ENCODE measurements around the gene AP3S1.
"Not testable (repeated sequence)": the region's sequence is repeated elsewhere in the genome, so short reads cannot be mapped to it uniquely, and the experiment has no call there.

The AP3S1 gene

DNA sequence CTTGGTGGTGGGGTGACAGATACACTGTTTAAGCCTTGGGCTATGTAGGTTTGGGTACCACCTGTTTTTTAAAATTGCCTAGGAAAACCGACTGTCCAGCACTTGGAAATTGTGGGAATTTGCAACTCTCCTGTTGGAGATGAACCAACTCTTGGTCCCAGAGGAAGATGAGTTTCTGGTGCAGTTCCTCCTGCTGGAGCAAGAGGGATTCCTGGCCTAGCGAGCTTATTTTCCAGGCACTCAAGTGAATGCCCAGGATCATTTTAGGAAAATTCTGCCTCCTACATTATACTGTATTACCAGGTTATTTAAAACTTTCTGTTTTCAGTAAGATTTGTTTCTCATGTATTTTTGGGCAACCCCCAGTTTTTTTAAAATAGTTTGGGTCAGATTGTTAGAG lies 33.7 kb downstream of the AP3S1 start:
- DNase-seq, result no peak

DNA sequence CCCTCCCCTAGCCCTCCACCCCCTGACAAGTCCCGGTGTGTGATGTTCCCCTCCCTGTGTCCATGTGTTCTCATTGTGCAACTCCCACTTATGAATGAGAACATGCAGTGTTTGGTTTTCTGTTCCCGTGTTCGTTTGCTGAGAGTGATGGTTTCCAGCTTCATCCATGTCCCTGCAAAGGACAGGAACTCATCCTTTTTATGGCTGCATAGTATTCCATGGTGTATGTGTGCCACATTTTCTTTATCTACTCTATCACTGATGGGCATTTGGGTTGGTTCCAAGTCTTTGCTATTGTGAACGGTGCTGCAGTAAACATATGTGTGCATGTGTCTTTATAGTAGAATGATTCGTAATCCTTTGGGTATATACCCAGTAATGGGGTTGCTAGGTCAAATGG lies 35.6 kb downstream of the AP3S1 start:
- not testable (repeated sequence) for DNase-seq

DNA sequence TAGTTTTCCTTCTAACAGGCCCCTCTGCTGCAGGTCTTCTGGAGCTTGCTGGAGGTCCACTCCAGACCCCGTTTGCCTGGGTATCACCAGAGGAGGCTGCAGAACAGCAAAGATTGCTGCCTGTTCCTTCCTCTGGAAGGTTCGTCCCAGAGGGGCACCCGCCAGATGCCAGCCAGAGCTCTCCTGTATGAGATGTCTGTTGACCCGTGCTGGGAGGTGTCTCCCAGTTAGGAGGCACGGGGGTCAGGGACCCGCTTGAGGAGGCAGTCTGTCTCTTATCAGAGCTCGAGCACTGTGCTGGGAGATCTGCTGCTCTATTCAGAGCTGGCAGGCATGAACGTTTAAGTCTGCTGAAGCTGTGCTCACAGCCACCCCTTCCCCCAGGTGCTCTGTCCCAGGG lies 40.7 kb downstream of the AP3S1 start:
- not testable (repeated sequence) for DNase-seq

DNA sequence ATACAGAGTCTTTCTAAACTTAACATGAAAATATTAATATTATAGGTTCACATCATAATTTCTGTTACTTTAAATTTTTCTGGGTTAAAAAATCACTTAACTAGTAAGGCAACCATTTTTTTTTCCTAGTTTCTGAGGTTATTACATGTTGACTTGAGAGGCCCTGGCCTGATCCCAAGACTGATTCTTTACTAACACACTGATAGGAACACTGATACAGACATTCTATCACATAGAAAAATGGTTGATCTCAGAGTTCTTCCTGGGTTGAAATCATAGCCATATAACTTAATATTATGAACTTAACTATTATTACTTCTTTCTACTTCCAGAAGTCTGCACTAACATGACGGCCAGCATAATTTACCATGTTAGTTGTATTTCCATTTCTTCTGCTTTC lies 43.0 kb downstream of the AP3S1 start:
- no peak for DNase-seq

DNA sequence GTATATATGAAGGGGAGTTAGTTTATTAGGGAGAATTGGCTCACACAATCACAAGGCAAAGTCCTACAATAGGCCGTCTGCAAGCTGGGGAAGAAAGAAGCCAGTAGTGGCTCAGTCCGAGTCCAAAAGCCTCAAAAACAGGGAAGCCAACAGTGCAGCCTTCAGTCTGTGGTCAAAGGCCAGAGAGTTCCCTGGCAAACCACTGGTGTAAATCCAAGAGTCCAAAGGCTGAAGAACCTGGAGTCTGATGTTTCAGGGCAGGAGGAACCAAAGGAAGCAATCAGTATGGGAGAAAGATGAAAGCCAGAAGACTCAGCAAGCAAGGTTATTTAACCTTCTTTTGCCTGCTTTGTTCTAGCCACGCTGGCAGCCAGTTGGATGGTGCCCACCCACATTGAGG lies 43.5 kb downstream of the AP3S1 start:
- not testable (repeated sequence) for DNase-seq

DNA sequence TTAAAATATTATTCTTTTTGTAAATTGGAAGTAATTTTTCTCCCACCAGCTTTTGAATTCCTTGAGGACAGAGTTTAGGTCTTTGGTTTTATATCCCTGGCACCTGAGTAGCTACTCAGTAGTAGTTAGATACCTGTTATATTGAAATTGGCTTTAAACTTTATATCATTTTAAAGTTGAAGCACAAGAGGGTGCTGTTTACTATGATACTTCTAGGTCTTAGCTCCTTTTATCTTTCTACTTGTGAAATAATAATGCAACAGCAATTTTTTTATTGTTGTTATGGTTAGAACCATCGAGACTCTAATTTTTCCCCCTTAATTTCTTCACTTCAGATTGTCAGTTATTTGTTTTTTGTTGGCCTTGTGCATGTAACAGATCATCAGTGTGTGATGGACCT lies 46.3 kb downstream of the AP3S1 start:
- no peak for DNase-seq

DNA sequence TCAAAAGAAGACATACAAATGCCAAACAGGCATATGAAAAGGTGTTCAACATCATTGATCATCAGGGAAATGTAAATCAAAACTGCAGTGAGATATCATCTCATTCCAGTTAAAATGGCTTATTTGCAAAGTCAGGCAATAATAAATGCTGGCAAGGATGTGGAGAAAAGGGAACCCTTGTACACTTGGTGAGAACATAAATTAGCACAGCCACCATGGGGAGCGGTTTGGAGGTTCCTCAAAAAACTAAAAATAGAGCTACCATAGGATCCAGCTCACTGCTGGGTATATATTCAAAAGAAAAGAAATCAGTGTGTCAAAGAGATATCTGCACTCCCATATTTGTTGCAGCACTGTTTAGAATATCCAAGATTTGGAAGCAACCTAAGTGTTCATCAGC lies 50.3 kb downstream of the AP3S1 start:
- DNase-seq, result no peak

DNA sequence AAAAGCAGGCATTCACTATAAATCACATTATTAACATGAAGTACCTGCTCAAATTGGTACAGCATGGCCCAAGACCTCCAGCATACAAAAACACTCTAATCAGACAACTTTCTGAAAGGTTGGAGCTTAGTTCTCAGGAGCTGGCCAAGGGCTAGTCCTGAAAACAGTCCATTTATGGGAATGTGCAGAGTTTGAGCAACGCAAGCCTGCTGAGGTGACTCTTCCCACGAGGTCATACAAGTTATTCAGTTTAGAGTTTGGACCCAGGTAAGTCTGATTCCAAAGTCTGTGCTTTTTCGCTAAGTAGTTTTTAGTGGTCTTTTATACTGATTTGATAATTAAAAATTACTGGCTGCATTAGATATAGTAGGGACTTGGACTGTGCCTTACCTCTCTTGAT lies 52.6 kb downstream of the AP3S1 start:
- no peak for DNase-seq

DNA sequence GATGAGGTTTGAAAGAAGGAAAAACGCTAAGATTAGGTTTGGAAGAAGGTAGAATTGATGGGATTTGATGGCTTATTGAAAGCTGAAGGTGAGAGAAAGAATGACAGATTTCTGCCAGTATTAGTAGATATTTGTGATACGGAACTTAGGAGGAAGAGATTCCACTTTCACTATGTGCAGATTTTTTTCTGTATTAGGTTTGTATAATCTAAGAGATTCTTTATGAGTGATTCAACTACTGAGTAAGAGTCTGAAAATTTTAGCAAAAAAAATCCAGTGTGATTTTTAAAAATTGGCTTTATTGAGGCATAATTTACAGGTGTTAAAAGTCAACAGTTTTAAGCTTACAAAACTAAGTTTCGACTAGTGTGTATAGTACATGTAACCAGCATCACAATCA lies 54.1 kb downstream of the AP3S1 start:
- no peak for DNase-seq

DNA sequence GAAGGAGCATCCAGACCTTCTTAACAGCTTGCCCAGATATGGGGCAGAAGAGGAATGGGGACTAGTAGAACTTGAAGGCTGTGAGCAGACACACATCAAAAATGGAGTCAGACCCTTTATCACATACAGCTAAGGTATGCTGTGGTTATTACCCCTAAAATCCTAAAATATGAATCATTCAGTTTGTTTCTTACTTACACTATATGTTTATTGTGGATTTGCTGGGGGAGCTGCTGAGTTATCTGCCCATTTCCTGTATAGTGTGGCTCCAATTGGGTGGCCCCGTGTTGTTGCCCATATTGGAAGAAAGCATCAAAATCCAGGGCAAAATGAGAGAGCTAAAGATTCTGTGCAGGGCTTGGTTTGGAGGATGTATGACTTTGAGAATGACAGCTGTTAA lies 56.9 kb downstream of the AP3S1 start:
- no peak for DNase-seq

DNA sequence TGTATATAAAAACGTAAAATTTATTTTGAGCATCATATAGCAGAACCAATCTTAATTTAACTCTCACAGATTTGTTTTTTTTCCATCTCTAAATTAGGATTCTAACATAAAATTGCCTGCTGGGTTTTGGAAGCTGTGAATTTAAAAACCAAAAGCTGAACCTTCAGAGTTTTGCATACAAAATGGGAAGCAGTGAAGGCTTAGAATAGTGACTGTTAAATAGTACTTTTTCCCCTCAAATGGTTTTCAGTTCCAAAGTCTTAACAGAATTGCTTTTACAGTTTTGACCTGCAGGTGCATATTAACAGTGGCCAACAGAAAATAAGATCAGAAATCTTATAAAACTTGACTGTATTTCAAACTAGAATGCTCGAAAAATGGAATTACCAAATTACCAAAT lies 65.4 kb downstream of the AP3S1 start:
- DNase-seq, result no peak

DNA sequence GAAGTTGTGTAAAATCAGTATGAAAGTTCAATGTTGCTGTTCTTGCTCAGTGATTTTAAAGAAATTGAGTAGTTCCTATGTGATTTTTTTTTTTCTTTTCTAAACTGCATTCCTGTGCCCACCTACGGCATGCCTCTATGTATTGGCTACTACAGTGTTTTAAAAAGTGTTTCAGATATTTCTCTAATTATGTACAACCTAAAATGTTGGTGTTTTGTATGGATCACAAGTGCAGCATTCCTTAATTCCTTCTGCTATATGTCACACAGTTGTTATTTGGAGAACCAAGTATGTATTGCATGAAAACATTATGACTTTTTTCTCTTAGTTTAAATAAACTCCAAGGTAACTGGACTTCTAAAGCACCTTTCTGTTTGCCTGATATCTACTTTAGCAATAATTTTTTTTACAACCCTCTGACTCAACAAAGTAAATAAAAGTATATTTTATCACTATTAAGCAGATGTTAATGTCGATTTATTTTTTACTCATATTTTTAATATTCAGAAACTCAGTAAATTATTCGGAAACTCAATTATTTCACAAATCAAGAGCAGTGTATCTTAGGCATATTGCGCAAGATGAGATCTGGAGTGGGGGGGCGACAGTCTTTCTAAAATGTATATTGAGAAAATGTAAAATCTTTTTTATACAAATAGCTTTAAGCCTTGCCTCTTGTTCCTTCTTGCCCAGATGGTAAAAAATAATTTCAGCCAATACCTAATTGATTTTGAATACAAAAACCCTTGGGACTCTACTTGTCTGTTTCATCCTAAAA lies 72.1 kb downstream of the AP3S1 start:
- DNase-seq, result not testable (repeated sequence)

DNA sequence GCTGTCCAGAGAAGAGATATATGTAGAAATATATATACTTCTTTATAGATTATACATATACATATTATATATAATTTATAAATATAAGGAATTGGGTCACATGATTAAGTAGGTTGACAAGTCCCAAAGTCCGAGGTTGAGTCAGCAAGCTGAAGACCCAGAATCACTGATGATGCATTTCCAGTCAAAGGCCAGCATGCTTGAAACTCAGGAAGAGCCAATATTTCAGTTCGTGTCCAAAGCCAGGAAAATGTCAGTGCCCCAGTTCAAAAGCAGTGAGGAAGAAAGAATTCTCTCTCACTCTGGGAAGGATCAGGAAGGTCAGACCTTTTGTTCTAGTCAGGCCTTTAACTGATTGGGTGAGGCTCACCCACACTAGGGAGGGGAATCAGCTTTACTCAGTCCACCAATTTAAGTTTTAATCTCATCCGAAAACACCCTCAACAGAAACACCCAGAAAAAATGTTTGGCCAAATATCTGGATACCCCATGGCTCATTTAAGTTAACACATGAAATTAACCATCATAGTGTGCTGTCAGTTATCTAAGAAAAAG lies 78.5 kb downstream of the AP3S1 start:
- DNase-seq, result no peak

DNA sequence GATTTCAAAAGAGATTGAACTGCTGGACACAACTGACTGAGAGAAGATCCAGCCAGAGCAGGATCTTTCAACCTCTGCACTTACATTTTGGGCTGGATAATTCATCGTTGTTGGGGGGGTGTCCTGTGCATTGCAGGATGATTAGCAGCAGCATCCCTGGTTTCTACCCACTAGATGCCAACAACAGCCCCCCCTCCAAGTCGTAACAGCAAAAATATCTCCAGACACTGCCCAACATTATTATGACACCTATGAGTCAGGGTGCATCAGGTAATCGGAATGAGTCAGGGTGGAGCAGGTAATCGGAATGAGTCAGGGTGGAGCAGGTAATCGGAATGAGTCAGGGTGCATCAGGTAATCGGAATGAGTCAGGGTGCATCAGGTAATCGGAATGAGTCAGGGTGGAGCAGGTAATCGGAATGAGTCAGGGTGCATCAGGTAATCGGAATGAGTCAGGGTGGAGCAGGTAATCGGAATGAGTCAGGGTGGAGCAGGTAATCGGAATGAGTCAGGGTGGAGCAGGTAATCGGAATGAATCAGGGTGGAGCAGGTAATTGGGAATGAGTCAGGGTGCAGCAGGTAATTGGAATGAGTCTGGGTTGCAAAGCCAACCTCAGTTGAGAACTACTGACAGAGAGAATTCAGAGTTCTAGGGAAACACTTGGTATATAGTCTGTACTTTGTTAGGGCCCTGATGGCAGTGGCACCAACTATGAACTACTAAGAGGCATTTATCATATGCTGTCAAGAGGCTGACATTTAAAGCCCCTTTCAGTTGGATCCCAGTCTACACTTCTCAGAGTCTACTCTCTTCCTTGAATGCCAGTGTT lies 87.1 kb downstream of the AP3S1 start:
- DNase-seq, result not testable (repeated sequence)

DNA sequence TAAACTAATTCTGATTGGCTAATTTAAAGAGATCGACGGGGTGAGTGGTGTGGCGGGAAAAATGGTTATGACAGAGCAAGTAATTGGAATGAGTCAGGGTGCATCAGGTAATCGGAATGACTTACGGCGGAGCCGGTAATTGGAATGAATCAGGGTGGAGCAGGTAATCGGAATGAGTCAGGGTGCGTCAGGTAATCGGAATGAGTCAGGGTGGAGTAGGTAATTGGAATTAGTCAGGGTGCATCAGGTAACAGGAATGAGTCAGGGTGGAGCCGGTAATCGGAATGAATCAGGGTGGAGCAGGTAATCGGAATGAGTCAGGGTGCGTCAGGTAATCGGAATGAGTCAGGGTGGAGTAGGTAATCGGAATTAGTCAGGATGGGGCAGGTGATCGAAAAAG lies 88.4 kb downstream of the AP3S1 start:
- not testable (repeated sequence) for DNase-seq

DNA sequence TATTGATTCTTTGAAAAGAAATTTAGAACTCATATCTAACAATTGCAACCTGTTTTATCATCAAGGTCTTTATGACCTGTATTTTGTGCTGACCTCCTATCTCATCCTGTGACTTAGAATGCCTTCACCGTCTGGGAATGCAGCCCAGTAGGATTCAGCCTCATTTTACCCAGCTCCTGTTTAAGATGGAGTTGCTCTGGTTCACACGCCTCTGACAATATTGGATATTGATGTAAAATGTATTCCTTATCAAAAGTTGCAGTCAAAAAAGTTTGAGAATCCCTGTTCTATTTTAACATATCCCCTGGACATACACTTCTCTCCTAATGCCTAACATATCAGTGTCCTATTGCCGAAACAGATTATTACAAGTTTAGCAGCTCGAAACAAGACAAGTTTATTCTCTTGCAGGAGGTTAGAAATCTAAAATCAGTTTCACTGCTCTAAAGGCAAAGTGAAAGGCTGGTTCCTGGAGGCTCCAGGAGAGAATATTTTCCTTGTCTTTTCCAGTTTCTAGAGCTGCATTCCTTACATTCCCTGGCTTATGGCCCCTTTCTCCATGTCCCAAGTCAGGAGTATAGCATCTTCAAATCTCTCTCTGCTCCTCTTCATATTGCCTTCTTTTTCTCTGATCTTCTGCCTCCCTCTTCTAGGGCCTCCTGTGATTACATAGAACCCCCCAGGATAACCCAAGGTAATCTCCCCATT lies 89.0 kb downstream of the AP3S1 start:
- DNase-seq, result no peak

DNA sequence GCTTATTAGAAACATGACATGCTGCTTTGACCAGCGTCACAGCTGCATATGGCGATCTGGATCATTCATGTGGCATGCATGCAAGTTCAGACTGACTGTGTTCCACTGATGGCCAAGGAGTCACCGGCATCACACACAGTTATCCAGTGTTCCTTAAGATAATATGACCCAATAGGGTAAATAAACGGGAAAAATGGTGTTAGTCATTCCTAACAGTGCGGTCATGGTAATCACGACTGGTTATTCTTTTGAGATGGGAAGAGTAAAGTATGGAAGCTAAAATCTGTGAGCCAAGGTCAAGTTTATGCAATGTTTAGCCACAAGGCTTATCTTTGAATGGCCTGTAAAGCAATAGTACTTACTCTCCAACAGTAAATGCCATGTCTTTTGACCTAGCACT lies 91.3 kb downstream of the AP3S1 start:
- DNase-seq, result no peak

DNA sequence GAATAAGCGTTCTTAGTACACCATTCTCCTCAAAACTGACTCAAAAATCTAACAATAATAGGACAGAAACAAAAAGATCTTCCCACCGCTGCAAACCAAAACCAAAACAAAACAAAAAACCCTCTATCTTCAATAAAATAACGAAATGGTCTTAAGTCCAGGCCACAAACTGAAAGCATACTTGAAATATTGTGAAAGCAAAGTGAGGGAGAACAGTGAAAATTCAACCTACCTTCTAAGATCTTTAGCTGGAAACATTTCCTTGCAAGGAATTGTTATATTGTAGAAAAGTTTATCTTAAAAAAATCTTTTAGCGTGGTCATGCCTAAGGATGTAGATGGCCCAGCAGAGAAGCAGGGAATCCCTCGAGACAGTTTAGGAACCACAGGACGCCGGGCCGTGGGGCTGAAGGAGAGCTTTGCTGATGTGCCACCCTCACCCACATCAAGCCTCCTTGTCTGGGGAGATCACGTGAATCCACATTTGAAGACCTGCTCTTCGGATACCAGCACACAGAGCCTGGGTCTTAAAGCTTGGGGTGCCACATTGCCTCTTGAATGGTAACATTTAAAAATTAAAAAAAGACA lies 92.7 kb downstream of the AP3S1 start:
- no peak for DNase-seq

DNA sequence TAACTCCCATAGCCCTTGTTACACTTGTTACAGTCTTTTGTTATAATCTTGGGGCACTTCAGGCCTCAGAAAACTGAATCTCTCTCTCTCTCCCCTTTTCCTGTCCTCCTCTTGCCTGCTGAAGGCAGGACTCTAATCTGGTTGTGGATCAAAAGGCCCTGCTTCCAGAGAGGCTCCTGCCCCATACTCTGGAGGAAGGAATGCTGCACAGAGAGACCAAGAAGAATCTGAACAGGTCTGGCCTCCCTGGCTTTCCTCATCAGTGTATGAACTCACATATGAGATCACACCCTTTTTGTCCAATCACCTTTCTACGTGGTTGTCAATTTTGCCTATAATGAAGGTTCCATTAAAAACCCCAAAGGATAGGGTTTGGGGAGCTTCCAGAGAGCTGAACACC lies 94.3 kb downstream of the AP3S1 start:
- no peak for DNase-seq

DNA sequence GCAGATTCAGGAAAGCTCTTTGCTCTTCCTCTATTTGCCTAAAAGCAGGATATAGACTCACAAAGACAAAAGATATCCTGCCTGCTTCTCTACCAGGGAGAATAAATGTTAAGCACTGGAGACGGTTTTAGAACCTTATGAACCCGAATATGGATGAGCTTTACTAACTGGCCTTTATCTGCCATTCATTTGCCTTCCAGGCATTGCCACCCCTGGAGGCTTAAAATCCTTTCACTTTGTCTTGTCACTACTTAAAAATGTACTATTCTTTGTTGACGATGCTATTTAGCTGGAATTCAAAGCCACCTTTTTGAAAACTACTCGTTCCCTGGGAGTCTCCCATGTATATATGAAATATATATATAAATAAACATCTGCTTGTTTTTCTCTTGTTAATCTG lies 97.3 kb downstream of the AP3S1 start:
- DNase-seq, result no peak

DNA sequence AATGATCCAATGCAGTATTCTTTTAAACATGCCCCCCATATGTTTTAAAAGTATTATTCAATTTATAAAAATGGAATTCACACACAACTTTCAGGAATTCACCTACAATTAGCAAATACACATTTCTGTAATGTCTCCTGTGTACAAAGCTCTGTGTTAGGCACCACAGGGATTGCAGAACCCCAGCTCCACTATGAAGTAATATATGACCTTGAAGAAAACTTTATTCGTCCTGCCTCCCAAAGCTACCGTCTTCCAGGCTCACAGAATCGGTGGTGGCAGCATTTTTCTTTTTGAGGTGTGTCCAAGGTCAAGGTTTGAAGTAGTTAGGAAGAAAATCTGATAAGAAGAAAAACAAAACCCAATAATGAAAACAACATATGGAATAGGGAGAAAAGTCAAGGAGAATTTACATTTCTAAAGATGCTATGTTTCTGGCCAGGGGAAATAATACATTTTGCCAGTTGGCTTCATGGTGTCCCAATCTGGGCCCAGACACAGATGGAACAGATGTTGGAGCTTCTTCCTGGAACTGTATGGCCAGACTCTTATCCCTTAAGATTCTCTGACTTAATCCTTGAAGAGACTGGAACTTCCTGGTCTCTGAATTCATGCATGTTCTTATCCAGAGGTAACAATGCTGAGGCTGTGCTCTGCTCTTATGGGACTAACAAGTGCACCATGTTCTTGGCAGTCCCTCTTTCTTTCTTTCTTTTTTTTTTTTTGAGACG lies 98.5 kb downstream of the AP3S1 start:
- DNase-seq, result no peak

DNA sequence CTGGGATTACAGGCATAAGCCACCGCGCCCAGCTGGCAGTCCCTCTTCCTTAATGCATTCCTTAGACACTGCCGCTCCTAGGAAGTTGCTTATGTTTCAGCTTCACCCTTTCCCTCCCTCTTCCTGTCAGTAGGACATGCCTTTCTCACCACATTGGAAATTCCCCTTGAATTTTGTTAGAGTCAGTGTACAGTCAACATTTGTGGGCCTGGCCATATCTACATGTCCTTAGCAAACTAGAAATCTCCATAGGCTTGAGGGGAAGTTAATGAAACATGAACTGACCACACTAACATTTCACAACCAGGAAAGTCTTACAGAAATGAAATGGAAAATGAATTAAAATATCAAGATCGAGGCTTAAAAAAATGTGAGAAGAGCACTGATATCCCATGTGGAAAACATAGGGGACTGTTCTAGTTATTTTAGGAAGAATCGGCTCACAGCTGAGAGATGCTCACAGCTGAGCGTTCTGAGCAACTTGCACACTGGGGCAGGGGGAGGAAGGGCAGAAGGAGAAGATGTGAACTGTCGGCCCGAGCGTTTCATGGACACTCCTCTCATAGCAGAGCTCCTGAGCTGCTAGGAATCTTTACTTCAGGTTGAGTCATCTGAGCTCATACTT lies 99.4 kb downstream of the AP3S1 start:
- DNase-seq, result no peak

Measured in activated CD4-positive, alpha-beta T cell treated with anti-CD3 and anti-CD28 coated beads for 48 hours (primary cell).